ENCODE data around the gene TRIOBP.
A peak's percentile ranks its signal among the peaks of the same experiment; 100 is the strongest.

Gene TRIOBP

GRCh38 chr22:37744589-37744988, 47.7 kb downstream of the TRIOBP start:
- 0 out of 2 replicates have a peak, but pooled peaks have one; percentile 11 for TF ChIP-seq CTCF (IDR thresholded peaks at IDR 0.05; ENCODE audit: borderline replicate concordance, insufficient read depth, low read depth, low read length)
- H3K4me3 ChIP-seq (ENCODE audit: low read depth, low read length), result no peak overlapping the region

- H3K4me3 ChIP-seq (ENCODE audit: low read depth, low read length), result peak overlapping the region; percentile 67
- no peak for TF ChIP-seq CTCF (IDR thresholded peaks at IDR 0.05; ENCODE audit: borderline replicate concordance, insufficient read depth, low read depth, low read length)
Measured at GRCh38 chr22:37745548-37746365, 48.9 kb downstream of the TRIOBP start.

GRCh38 chr22:37746366-37747079, 49.7 kb downstream of the TRIOBP start:
- H3K4me3 ChIP-seq (ENCODE audit: low read depth, low read length), result peak overlapping the region; percentile 63
- no peak for TF ChIP-seq CTCF (IDR thresholded peaks at IDR 0.05; ENCODE audit: borderline replicate concordance, insufficient read depth, low read depth, low read length)

GRCh38 chr22:37747080-37747714, 50.3 kb downstream of the TRIOBP start:
- H3K4me3 ChIP-seq (ENCODE audit: low read depth, low read length), result peak overlapping the region; percentile 63
- no peak for TF ChIP-seq CTCF (IDR thresholded peaks at IDR 0.05; ENCODE audit: borderline replicate concordance, insufficient read depth, low read depth, low read length)

- TF ChIP-seq CTCF (IDR thresholded peaks at IDR 0.05; ENCODE audit: borderline replicate concordance, insufficient read depth, low read depth, low read length), result no peak
- H3K4me3 ChIP-seq (ENCODE audit: low read depth, low read length), result no peak overlapping the region
Measured at GRCh38 chr22:37747715-37748100, 50.9 kb downstream of the TRIOBP start.

GRCh38 chr22:37748659-37749058, 51.8 kb downstream of the TRIOBP start:
- no peak for TF ChIP-seq CTCF (IDR thresholded peaks at IDR 0.05; ENCODE audit: borderline replicate concordance, insufficient read depth, low read depth, low read length)
- H3K4me3 ChIP-seq (ENCODE audit: low read depth, low read length), result no peak overlapping the region

All from GM12875 (cell line).